GM23338 (cell line): Measurements from ENCODE around the gene AGAP3.

Experiments
- CREB1 ChIP-seq: fragments of 250-450 bp; sonication (Bioruptor Pico); IDR thresholded peaks from 2 replicates; pipeline ENCODE4 v1.5.0; 2020; ENCODE audit warnings: low read depth, mild to moderate bottlenecking, moderate library complexity
- CTCF ChIP-seq, 2 experiments: fragments of 200-600 bp in 1 of 2; sonication (generic) in 1 of 2; conservative IDR thresholded peaks; 2 replicates each; pipeline versions ENCODE4 v1.5.1 to v1.6.1; 2016 to 2017; ENCODE audit warnings: antibody characterized with exemption in 2 of 2, low read depth in 2 of 2, mild to moderate bottlenecking in 2 of 2, moderate library complexity in 1 of 2
- ETS1 ChIP-seq: IDR thresholded peaks from 2 replicates; pipeline ENCODE4 v1.6.1; 2016; ENCODE audit warnings: antibody characterized with exemption
- EZH2 ChIP-seq: fragments of 200-600 bp; sonication (generic); IDR thresholded peaks from one replicate; pipeline ENCODE4 v1.8.0; 2017; ENCODE audit warnings: antibody characterized with exemption, mild to moderate bottlenecking, low read depth; ENCODE audit not compliant: unreplicated experiment
- EZH2phosphoT487 ChIP-seq: fragments of 200-600 bp; sonication (generic); IDR thresholded peaks from one replicate; pipeline ENCODE4 v1.8.1; 2018; ENCODE audit warnings: antibody characterized with exemption; ENCODE audit not compliant: unreplicated experiment
- JUNB ChIP-seq: IDR thresholded peaks from one replicate; pipeline ENCODE4 v1.6.1; 2016; ENCODE audit warnings: antibody characterized with exemption; ENCODE audit not compliant: unreplicated experiment
- POLR2AphosphoS5 ChIP-seq: IDR thresholded peaks from 2 replicates; pipeline ENCODE4 v1.6.1; 2016; ENCODE audit warnings: antibody characterized with exemption, low read depth
- REST ChIP-seq: IDR thresholded peaks from one replicate; pipeline ENCODE4 v1.6.1; 2018; ENCODE audit warnings: antibody characterized with exemption; ENCODE audit not compliant: unreplicated experiment
- TF ChIP-seq, protein P1 (sequence below): fragments of 250-450 bp; sonication (Bioruptor Pico); IDR thresholded peaks from 2 replicates; pipeline ENCODE4 v1.5.0; 2020; ENCODE audit warnings: mild to moderate bottlenecking, moderate library complexity

GRCh38 chr7:151083071-151083823 is 3.0 kb upstream of the AGAP3 start, which contains the start of gene TMUB1:
- no peak for TF ChIP-seq CTCF (conservative IDR thresholded peaks at IDR 0.05; ENCODE audit: low read depth in 2 of 2)
- no peak for TF ChIP-seq REST
- peak; percentile 69 for TF ChIP-seq ETS1
- no peak for TF ChIP-seq JUNB
- no peak for TF ChIP-seq EZH2
- TF ChIP-seq POLR2AphosphoS5: peak; percentile 48; the same call in 1 of the 2 replicates
- TF ChIP-seq CREB1 (CRISPR knock-in tag): 0 out of 2 replicates have a peak, but pooled peaks have one; percentile 33
- no peak for TF ChIP-seq EZH2phosphoT487
- TF ChIP-seq, protein P1, sequence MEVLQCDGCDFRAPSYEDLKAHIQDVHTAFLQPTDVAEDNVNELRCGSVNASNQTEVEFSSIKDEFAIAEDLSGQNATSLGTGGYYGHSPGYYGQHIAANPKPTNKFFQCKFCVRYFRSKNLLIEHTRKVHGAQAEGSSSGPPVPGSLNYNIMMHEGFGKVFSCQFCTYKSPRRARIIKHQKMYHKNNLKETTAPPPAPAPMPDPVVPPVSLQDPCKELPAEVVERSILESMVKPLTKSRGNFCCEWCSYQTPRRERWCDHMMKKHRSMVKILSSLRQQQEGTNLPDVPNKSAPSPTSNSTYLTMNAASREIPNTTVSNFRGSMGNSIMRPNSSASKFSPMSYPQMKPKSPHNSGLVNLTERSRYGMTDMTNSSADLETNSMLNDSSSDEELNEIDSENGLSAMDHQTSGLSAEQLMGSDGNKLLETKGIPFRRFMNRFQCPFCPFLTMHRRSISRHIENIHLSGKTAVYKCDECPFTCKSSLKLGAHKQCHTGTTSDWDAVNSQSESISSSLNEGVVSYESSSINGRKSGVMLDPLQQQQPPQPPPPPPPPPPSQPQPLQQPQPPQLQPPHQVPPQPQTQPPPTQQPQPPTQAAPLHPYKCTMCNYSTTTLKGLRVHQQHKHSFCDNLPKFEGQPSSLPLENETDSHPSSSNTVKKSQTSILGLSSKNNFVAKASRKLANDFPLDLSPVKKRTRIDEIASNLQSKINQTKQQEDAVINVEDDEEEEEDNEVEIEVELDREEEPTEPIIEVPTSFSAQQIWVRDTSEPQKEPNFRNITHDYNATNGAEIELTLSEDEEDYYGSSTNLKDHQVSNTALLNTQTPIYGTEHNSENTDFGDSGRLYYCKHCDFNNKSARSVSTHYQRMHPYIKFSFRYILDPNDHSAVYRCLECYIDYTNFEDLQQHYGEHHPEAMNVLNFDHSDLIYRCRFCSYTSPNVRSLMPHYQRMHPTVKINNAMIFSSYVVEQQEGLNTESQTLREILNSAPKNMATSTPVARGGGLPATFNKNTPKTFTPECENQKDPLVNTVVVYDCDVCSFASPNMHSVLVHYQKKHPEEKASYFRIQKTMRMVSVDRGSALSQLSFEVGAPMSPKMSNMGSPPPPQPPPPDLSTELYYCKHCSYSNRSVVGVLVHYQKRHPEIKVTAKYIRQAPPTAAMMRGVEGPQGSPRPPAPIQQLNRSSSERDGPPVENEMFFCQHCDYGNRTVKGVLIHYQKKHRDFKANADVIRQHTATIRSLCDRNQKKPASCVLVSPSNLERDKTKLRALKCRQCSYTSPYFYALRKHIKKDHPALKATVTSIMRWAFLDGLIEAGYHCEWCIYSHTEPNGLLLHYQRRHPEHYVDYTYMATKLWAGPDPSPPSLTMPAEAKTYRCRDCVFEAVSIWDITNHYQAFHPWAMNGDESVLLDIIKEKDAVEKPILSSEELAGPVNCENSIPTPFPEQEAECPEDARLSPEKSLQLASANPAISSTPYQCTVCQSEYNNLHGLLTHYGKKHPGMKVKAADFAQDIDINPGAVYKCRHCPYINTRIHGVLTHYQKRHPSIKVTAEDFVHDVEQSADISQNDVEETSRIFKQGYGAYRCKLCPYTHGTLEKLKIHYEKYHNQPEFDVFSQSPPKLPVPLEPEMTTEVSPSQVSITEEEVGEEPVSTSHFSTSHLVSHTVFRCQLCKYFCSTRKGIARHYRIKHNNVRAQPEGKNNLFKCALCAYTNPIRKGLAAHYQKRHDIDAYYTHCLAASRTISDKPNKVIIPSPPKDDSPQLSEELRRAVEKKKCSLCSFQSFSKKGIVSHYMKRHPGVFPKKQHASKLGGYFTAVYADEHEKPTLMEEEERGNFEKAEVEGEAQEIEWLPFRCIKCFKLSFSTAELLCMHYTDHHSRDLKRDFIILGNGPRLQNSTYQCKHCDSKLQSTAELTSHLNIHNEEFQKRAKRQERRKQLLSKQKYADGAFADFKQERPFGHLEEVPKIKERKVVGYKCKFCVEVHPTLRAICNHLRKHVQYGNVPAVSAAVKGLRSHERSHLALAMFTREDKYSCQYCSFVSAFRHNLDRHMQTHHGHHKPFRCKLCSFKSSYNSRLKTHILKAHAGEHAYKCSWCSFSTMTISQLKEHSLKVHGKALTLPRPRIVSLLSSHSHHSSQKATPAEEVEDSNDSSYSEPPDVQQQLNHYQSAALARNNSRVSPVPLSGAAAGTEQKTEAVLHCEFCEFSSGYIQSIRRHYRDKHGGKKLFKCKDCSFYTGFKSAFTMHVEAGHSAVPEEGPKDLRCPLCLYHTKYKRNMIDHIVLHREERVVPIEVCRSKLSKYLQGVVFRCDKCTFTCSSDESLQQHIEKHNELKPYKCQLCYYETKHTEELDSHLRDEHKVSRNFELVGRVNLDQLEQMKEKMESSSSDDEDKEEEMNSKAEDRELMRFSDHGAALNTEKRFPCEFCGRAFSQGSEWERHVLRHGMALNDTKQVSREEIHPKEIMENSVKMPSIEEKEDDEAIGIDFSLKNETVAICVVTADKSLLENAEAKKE (CRISPR knock-in tag): no peak
